ENCODE measurements around the gene TENM3.

GRCh38 chr4:182697094-182697493 is 453.9 kb downstream of the TENM3 start:
- TF ChIP-seq CTCF (IDR thresholded peaks at IDR 0.05), result no peak
- TF ChIP-seq POLR2A (IDR thresholded peaks at IDR 0.05), result no peak

Data from Peyer's patch (tissue), 4 donors.